Measurements from ENCODE around the gene TBL1Y.

TBL1Y gene

GRCh38 chrY:6910372-6911252 is at the start of gene TBL1Y:
Gene TBL1Y, plus strand, starts transcription at chrY:6910697. Its CDS starts 114,388 bp downstream, at chrY:7025085.
- TF ChIP-seq CTCF (IDR thresholded peaks at IDR 0.05), result no peak

- TF ChIP-seq CTCF (IDR thresholded peaks at IDR 0.05), result no peak
These were observed 16.0 kb upstream of the TBL1Y start for GRCh38 chrY:6894496-6894895.

- TF ChIP-seq CTCF (IDR thresholded peaks at IDR 0.05), result no peak
These were observed 15.3 kb upstream of the TBL1Y start for GRCh38 chrY:6895236-6895635.

- no peak for TF ChIP-seq CTCF (IDR thresholded peaks at IDR 0.05)
These were observed 2.9 kb upstream of the TBL1Y start for GRCh38 chrY:6907591-6907990.

- no peak for TF ChIP-seq CTCF (IDR thresholded peaks at IDR 0.05)
These were observed 1.4 kb upstream of the TBL1Y start for GRCh38 chrY:6909118-6909521.

- TF ChIP-seq CTCF (IDR thresholded peaks at IDR 0.05), result no peak
These were observed 641 bp upstream of the TBL1Y start for GRCh38 chrY:6909856-6910255.

- TF ChIP-seq CTCF (IDR thresholded peaks at IDR 0.05), result no peak
These were observed 870 bp downstream of the TBL1Y start, which contains the start of gene AMELY for GRCh38 chrY:6911253-6911881. Gene AMELY, minus strand, starts transcription at chrY:6911752. Its CDS starts 39,144 bp downstream, at chrY:6872608.
